GM21737 (cell line): ENCODE data around the gene PLK3.
"Not testable (repeated sequence)": the region's sequence is repeated elsewhere in the genome, so short reads cannot be mapped to it uniquely, and the experiment has no call there.

Source experiments
- ATAC-seq: cut with Tn5 transposase; IDR thresholded peaks from one replicate; pipeline ENCODE4 v1.9.1; 2021; ENCODE audit warnings: mild to moderate bottlenecking, moderate library complexity; ENCODE audit not compliant: unreplicated experiment

PLK3 gene

GRCh38 chr1:44786841-44787426 lies 13.2 kb upstream of the PLK3 start:
- no peak for ATAC-seq

DNA sequence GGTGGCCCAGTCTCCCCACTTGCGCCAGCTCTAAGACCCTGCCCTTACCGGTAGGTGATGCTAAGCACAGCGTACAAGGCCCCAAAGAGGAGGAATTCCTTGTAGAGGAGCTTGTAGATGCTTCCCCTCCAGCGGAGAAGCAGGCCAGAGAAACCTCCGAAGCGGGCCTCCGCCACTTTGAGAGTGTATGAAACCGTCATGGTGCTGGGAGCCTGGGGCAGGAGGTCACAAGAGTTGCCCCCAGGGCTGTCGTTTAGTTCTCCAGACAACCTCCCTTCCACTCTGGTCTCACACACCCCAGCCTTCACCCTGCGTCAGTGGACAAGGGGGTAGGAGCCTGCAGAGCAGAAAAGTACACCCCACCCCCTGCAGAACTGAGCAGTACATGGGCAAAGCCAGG lies 12.7 kb upstream of the PLK3 start:
- no peak for ATAC-seq

DNA sequence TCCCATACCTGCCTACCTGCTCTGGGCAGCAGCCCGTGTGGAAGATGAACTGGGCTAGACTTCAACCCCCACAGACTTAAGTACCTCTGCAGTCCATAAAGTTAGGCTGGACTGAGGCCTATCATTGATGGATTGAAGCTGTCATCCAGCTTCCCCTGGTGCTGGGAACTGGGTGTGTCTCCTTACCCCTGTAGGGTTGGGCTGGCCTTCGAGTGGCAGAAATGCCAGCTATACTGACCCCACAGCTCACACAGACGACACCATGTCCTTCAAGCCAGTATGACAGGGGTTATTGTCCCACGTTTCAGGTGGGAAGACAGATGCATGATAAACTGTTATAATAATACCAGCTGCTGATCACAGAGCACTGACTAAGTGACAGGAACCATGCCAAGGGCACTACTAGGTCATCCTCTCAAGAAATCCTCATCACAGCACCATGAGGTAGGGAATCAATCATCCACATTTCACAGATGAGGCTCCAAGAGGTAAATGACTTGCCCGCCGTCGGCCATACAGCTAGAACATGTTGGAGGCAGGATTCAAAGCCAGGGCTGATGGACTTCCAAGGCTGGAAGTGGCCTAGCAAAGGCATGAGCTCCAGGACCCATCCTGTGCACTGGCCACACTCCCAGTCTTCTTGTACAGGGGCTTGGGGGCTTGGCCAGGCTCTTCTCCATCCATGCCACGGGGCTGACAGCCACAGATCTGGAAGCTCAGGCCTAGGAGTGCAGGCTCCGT lies 11.9 kb upstream of the PLK3 start, which contains the start of gene BEST4:
BEST4 (minus strand) TSS at position 51 of the 741 bp plus-strand sequence. CDS start 465 bp downstream, outside the sequence.
- no peak for ATAC-seq

GRCh38 chr1:44790968-44791801 lies 9.0 kb upstream of the PLK3 start:
- ATAC-seq: no peak

DNA sequence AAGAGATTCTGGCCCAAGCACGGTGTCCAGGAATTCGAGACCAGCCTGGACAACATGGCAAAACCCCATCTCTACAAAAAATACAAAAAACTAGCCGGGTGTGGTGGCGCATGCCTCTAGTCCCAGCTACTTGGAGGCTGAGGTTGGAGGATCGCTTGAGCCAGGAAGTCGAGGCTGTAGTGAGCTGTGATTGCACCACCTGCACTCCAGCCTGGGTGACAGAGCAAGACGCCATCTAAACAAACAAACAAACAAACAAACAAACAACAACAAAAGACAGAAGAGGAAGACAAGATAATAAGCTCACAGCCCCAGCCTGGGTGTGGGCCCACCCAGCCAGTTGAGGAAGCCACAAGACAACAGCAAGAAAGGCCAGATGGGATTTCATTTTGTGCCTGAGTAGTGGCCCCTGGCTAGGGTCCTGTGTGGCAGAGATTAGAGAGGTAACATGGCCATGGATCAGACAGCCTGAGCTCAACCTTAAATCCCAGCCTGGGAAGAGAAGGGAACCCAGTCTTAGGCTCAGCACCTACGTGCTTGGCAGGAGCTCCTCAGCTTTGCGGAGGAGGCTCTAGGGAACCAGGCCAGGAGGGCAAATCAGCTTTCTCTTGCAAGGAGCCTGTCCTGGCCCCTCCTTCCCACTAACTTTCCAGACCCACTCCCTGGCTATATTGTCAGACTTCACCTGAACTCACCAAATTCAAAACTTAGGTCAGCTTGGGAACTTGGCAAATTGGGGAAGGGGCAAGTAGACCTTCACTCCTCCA lies 7.3 kb upstream of the PLK3 start:
- no peak for ATAC-seq

GRCh38 chr1:44797886-44798285 lies 2.3 kb upstream of the PLK3 start:
- ATAC-seq: not testable (repeated sequence)

DNA sequence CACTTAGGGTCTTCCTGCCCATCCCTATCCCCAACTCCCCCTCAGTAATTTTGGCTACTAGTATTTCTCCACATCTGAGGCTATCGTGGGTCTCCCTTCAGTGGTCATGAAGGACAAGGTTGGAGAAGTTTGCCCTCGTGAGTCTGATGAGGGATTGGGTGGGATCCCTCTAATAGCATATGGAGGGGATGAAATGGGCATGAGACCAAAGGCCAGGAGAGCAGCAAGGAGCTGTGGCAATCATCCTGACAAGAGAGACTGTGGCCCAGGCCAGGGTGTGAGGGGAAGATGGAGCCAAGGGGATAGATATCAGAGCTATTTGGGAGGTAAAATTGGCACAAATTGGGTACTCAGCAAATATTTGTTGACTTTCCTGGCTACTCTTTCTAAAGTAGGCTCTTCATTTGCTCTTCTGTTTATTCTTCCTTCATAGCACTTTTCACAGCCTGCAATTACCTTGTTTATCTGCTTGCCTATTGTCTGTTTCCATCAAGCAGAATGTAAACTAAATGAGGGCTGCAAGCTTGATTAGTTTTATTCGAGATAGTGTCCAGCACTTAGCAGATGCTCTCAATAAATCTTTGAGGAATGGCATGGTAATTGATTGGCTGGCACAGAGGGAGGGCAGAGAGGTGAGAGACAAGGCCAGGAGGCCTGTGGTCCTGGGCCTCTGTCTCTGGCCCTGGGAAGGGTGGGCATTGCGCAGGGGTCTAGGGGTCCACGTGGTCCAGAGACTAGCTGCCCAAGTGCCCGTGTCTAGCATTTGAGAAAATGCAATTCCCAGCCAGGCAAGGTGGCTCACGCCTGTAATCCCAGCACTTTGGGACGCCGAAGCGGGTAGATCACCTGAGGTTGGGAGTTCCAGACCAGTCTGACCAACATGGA lies 1.5 kb upstream of the PLK3 start:
- no peak for ATAC-seq

GRCh38 chr1:44801491-44802305 lies 1.5 kb downstream of the PLK3 start:
- ATAC-seq: no peak

GRCh38 chr1:44802306-44803061 lies 2.3 kb downstream of the PLK3 start:
- ATAC-seq: no peak

DNA sequence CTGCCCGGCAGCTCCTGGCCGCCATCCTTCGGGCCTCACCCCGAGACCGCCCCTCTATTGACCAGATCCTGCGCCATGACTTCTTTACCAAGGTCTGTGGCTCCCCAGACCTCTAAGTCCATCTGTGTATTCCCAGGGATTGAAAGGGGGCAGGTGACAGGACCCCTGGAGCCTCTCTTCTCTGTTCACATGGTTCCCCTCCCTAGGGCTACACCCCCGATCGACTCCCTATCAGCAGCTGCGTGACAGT lies 2.8 kb downstream of the PLK3 start:
- no peak for ATAC-seq

GRCh38 chr1:44803312-44804095 lies 3.3 kb downstream of the PLK3 start:
- no peak for ATAC-seq

GRCh38 chr1:44805311-44806024 lies 5.3 kb downstream of the PLK3 start:
- ATAC-seq: no peak

DNA sequence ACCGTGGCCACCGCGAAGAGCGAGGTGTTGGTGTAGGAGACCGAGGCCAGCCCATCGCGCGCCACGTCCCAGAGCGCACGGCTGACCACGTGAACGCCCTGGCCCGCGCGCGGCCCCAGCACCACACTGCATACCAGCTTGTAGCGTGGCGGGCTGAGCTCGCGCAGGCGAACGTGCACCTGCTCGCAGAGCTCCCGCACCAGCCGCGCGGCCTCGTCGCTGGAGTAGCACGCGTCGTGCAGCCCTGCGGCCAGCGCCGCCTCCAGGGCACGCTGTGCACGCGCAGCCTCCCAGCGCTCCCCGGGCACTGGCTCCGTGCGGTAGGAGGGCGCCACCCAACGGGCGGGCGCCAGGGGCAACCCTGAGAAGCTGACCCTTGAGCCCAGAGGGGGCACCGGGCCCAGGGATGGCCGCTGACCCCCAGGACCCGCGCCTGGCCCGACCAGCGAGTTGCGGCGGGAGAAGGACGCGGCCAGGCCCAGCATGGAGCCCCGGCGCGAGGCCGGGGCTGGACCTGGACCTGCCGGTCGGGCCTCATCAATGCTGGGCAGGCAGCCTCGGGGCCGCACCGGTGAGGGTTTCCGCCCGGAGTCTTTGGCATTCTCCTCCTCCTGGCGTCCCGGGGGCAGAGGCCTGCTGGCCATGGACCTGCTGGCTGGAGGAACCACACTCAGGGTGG lies 6.0 kb downstream of the PLK3 start:
- no peak for ATAC-seq

DNA sequence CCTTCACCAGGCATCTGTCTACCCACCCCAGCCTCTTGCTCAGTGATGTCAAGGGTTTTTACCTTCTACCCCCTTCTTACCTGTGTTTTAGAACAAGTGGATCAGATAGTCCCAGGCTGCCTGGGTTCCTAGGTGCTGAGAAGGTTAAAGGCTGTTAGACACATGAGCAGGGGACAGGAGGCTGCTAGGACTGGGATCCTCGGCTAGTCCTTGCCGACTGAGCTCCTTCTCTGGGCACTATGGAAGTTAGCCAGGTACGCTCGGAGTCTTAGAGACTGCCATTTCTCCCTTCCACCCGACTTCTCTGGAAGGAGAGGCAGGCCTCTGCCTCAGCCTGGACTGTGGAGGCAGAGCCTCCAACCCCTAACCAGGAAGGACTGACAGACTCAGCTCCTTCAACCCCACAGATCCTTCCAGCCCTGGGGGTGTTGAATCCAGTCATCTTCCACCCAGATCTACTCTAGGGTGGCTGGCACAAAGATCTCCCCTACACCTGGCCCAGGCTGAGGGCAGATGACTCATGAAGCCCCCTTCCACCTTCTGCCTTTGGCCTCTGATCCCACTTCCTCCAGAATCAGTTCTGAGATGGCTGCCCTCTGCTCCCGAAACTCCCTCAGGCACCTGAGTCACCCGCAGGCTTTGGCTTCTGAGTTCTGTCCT lies 6.7 kb downstream of the PLK3 start, which contains the start of gene DYNLT4:
DYNLT4 (minus strand) TSS at position 648 of the 660 bp plus-strand sequence. CDS start 683 bp downstream, outside the sequence.
- ATAC-seq: no peak

GRCh38 chr1:44807364-44808062 lies 7.3 kb downstream of the PLK3 start:
- ATAC-seq: peak; percentile 35
